Cardiac fibroblast (primary cell): ENCODE data around the gene SLC2A8.

Source experiments
- DNase-seq, 2 donors: peaks; one replicate each; pipeline versions ENCODE4 v3.0.0 to v3.0.0-alpha.2; 2010; ENCODE audit warnings: low read depth in 2 of 2
- H3K4me3 ChIP-seq, 2 donors: replicated peaks in 1 of 2; 1 replicate in 1 of 2; 2 replicates in 1 of 2; pipeline ENCODE4 v1.5.1; 2011; ENCODE audit warnings: low read depth in 2 of 2, low read length in 2 of 2, mild to moderate bottlenecking in 2 of 2, moderate library complexity in 1 of 2
- TF ChIP-seq, protein P1 (sequence below): IDR thresholded peaks from one replicate; pipeline ENCODE4 v1.5.1; 2011; ENCODE audit warnings: low read depth, mild to moderate bottlenecking, low read length, inconsistent platforms

Gene SLC2A8

GRCh38 chr9:127423934-127424675 lies 27.1 kb downstream of the SLC2A8 start, which contains the start of gene ZNF79:
ZNF79 (plus strand) TSS chr9:127424382; CDS start chr9:127424788, 406 bp downstream.
- TF ChIP-seq, protein P1, sequence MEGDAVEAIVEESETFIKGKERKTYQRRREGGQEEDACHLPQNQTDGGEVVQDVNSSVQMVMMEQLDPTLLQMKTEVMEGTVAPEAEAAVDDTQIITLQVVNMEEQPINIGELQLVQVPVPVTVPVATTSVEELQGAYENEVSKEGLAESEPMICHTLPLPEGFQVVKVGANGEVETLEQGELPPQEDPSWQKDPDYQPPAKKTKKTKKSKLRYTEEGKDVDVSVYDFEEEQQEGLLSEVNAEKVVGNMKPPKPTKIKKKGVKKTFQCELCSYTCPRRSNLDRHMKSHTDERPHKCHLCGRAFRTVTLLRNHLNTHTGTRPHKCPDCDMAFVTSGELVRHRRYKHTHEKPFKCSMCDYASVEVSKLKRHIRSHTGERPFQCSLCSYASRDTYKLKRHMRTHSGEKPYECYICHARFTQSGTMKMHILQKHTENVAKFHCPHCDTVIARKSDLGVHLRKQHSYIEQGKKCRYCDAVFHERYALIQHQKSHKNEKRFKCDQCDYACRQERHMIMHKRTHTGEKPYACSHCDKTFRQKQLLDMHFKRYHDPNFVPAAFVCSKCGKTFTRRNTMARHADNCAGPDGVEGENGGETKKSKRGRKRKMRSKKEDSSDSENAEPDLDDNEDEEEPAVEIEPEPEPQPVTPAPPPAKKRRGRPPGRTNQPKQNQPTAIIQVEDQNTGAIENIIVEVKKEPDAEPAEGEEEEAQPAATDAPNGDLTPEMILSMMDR, result no peak
- H3K4me3 ChIP-seq, result peak within 1 kb of the TSS; percentile 90 to 96
- peak; percentile 93 for DNase-seq

- no peak for DNase-seq
- H3K4me3 ChIP-seq, result peak overlapping the region; percentile 90 to 96
- TF ChIP-seq, protein P1, result no peak
Measured at GRCh38 chr9:127424676-127424999, 27.7 kb downstream of the SLC2A8 start.

- TF ChIP-seq, protein P1, result no peak
- H3K4me3 ChIP-seq, result no peak overlapping the region
- DNase-seq, result no peak
Measured at GRCh38 chr9:127426756-127427155, 29.8 kb downstream of the SLC2A8 start.

GRCh38 chr9:127428348-127428747 lies 31.4 kb downstream of the SLC2A8 start:
- no peak overlapping the region for H3K4me3 ChIP-seq
- TF ChIP-seq, protein P1, result no peak
- DNase-seq, result no peak

GRCh38 chr9:127430415-127430814 lies 33.4 kb downstream of the SLC2A8 start:
- DNase-seq, result no peak
- H3K4me3 ChIP-seq, result no peak overlapping the region
- TF ChIP-seq, protein P1, result no peak

DNA sequence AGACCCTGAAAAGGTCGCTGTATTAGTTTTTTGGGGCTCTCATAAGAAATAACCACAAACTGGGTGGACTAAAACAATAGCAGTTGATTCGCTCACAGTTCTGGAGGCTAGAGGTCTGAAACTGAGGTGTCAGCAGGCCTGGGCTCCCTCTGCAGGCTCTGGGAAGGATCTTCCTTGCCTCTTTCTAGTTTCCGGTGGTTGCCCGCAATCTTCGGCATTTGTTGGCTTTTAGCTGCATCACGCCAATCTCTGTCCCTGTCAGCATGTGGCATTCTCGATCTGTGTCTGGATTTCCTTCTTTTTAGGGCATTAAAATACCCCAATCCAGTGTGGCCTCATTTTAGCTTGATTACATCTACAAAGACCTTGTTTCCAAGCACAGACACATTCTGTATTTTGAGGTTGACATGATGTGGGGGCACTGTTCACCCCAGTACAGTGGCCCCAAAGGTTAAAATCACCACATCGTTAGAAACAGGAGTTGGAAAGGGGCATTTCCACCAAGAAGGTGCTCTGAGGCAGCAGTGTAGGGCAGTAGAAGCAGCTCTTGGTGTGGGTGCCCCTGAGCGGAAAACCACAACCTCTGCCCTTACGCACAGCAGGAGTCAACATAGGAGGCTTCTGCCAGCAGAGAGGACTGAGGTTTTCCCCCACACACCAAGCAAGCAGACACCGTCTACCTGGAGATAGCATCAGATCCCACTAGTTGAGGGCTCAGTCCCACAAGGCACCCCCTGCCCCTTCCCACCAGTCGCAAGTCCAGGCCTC lies 40.7 kb downstream of the SLC2A8 start:
- H3K4me3 ChIP-seq, result no peak overlapping the region
- DNase-seq, result no peak
- TF ChIP-seq, protein P1, result no peak
